Measurements from ENCODE around the gene TFPI2. TPM values are rescaled to one million over a fixed set of nuclear protein-coding genes. Genes with fewer than 3 reads are reported as not detected.
"Not testable (repeated sequence)": the region's sequence is repeated elsewhere in the genome, so short reads cannot be mapped to it uniquely, and the experiment has no call there.

The TFPI2 gene
- polyA plus RNA-seq, 1 donor from 2014 or later = not detected

- not testable (repeated sequence) for H3K27ac Mint-ChIP-seq, H3K36me3 Mint-ChIP-seq, H3K9me3 Mint-ChIP-seq, H3K4me1 Mint-ChIP-seq, H3K4me3 Mint-ChIP-seq, H3K27me3 Mint-ChIP-seq
These were observed 24.8 kb upstream of the TFPI2 start for GRCh38 chr7:93915206-93915842.

GRCh38 chr7:93914581-93915066, 24.1 kb upstream of the TFPI2 start:
- Mint-ChIP-seq H3K27me3 (peaks cover 2% of the 10 kb centered on the region), H3K27ac (no peak overlapping the region), H3K4me3 (no peak overlapping the region), H3K36me3 (no peaks in the 10 kb centered on the region), H3K4me1 (peaks cover 0 to 3% (median 0%) of the 10 kb centered on the region in 3 donors), H3K9me3 (no peaks in the 10 kb centered on the region)

GRCh38 chr7:93913197-93913596, 22.6 kb upstream of the TFPI2 start:
- Mint-ChIP-seq H3K4me1 (peaks cover 0 to 3% (median 0%) of the 10 kb centered on the region in 3 donors), H3K4me3 (no peak overlapping the region), H3K9me3 (no peaks in the 10 kb centered on the region), H3K36me3 (no peaks in the 10 kb centered on the region), H3K27ac (no peak overlapping the region), H3K27me3 (peaks cover 2% of the 10 kb centered on the region)

- H3K36me3 Mint-ChIP-seq, H3K4me1 Mint-ChIP-seq, H3K4me3 Mint-ChIP-seq, H3K9me3 Mint-ChIP-seq, H3K27ac Mint-ChIP-seq, H3K27me3 Mint-ChIP-seq: not testable (repeated sequence)
These were observed 21.1 kb upstream of the TFPI2 start for GRCh38 chr7:93911661-93912060.

- not testable (repeated sequence) for H3K4me1 Mint-ChIP-seq, H3K27me3 Mint-ChIP-seq, H3K27ac Mint-ChIP-seq, H3K36me3 Mint-ChIP-seq, H3K9me3 Mint-ChIP-seq, H3K4me3 Mint-ChIP-seq
These were observed 20.7 kb upstream of the TFPI2 start for GRCh38 chr7:93911242-93911641.

- Mint-ChIP-seq H3K36me3 (no peaks in the 10 kb centered on the region), H3K4me1 (peaks cover 0 to 3% (median 0%) of the 10 kb centered on the region in 3 donors), H3K9me3 (no peaks in the 10 kb centered on the region), H3K4me3 (no peak overlapping the region), H3K27me3 (no peaks in the 10 kb centered on the region), H3K27ac (no peak overlapping the region)
These were observed 19.8 kb upstream of the TFPI2 start for GRCh38 chr7:93910076-93910994.

GRCh38 chr7:93906267-93906666, 15.7 kb upstream of the TFPI2 start, which contains the start of gene GNGT1:
Gene GNGT1, plus strand, starts transcription at chr7:93906567. Its CDS starts 180 bp downstream, at chr7:93906747.
- H3K27me3 Mint-ChIP-seq = no peaks in the 10 kb centered on the region
- H3K27ac Mint-ChIP-seq = no peak within 1 kb of the TSS
- no peaks in the 10 kb centered on the region for H3K36me3 Mint-ChIP-seq
- no peak within 1 kb of the TSS for H3K4me3 Mint-ChIP-seq
- no peaks in the 10 kb centered on the region for H3K9me3 Mint-ChIP-seq
- H3K4me1 Mint-ChIP-seq = no peaks in the 10 kb centered on the region

GRCh38 chr7:93902777-93903423, 12.3 kb upstream of the TFPI2 start:
- H3K4me3 Mint-ChIP-seq = no peak overlapping the region
- peaks cover 2% of the 10 kb centered on the region for H3K27me3 Mint-ChIP-seq
- no peak overlapping the region for H3K27ac Mint-ChIP-seq

GRCh38 chr7:93897680-93898079, 7.1 kb upstream of the TFPI2 start:
- peaks cover 0 to 2% (median 0%) of the 10 kb centered on the region in 3 donors for H3K4me1 Mint-ChIP-seq
- H3K4me3 Mint-ChIP-seq = no peak overlapping the region
- peaks cover 1% of the 10 kb centered on the region for H3K36me3 Mint-ChIP-seq
- no peak overlapping the region for H3K27ac Mint-ChIP-seq
- no peaks in the 10 kb centered on the region for H3K9me3 Mint-ChIP-seq
- peaks cover 3% of the 10 kb centered on the region for H3K27me3 Mint-ChIP-seq

More at GRCh38 chr7:93902777-93903423, 12.3 kb upstream of the TFPI2 start:
- Mint-ChIP-seq H3K4me1 (no peaks in the 10 kb centered on the region), H3K36me3 (peaks cover 1% of the 10 kb centered on the region), H3K9me3 (no peaks in the 10 kb centered on the region)

GRCh38 chr7:93895859-93896600, 5.5 kb upstream of the TFPI2 start:
- H3K4me3 Mint-ChIP-seq = no peak overlapping the region
- no peaks in the 10 kb centered on the region for H3K9me3 Mint-ChIP-seq
- H3K4me1 Mint-ChIP-seq = peaks cover 2 to 6% (median 3%) of the 10 kb centered on the region in 3 donors
- H3K27me3 Mint-ChIP-seq = peaks cover 13% of the 10 kb centered on the region
- H3K36me3 Mint-ChIP-seq = peaks cover 1% of the 10 kb centered on the region
- H3K27ac Mint-ChIP-seq = no peak overlapping the region

GRCh38 chr7:93894966-93895640, 4.5 kb upstream of the TFPI2 start:
- peaks cover 17% of the 10 kb centered on the region for H3K27me3 Mint-ChIP-seq
- H3K4me1 Mint-ChIP-seq = peaks cover 5 to 8% (median 7%) of the 10 kb centered on the region in 3 donors
- no peak overlapping the region for H3K27ac Mint-ChIP-seq
- no peaks in the 10 kb centered on the region for H3K9me3 Mint-ChIP-seq
- H3K4me3 Mint-ChIP-seq = no peak overlapping the region
- H3K36me3 Mint-ChIP-seq = peaks cover 1% of the 10 kb centered on the region

- Mint-ChIP-seq H3K36me3 (no peaks in the 10 kb centered on the region), H3K4me1 (peaks cover 11 to 14% (median 13%) of the 10 kb centered on the region in 3 donors), H3K4me3 (no peak overlapping the region), H3K27me3 (peaks cover 21% of the 10 kb centered on the region), H3K9me3 (no peaks in the 10 kb centered on the region), H3K27ac (no peak overlapping the region)
These were observed 3.9 kb upstream of the TFPI2 start for GRCh38 chr7:93894426-93894825.

- H3K9me3 Mint-ChIP-seq = no peaks in the 10 kb centered on the region
- peak overlapping the region; percentile 83 to 96 (median 88) for H3K4me3 Mint-ChIP-seq
- no peak overlapping the region for H3K27ac Mint-ChIP-seq
- H3K27me3 Mint-ChIP-seq = peaks cover 38% of the 10 kb centered on the region
- no peaks in the 10 kb centered on the region for H3K36me3 Mint-ChIP-seq
- H3K4me1 Mint-ChIP-seq = peaks cover 9 to 14% (median 13%) of the 10 kb centered on the region in 3 donors
These were observed 501 bp downstream of the TFPI2 start for GRCh38 chr7:93890041-93890463.

- H3K27me3 Mint-ChIP-seq = peaks cover 38% of the 10 kb centered on the region
- H3K4me3 Mint-ChIP-seq = no peak overlapping the region
- no peak overlapping the region for H3K27ac Mint-ChIP-seq
- H3K9me3 Mint-ChIP-seq = no peaks in the 10 kb centered on the region
- no peaks in the 10 kb centered on the region for H3K36me3 Mint-ChIP-seq
- H3K4me1 Mint-ChIP-seq = peaks cover 9 to 14% (median 13%) of the 10 kb centered on the region in 3 donors
These were observed 1.3 kb downstream of the TFPI2 start for GRCh38 chr7:93889261-93889660.

Measured in IgD-negative memory B cell (primary cell).